ENCODE measurements around the gene STRA8. TPM values are rescaled to one million over a fixed set of nuclear protein-coding genes. Genes with fewer than 3 reads are reported as not detected.
A peak's percentile ranks its signal among the peaks of the same experiment; 100 is the strongest.

Gene STRA8
- total RNA-seq, 1 donor from 2014 or later = not detected

GRCh38 chr7:135238112-135238744 is 4.6 kb downstream of the STRA8 start:
- DNase-seq (ENCODE audit: low read depth, low spot score) = no peak

- DNase-seq (ENCODE audit: low read depth, low spot score) = no peak
These were observed 5.6 kb downstream of the STRA8 start for GRCh38 chr7:135239263-135239662.

- DNase-seq (ENCODE audit: low read depth, low spot score) = no peak
These were observed 6.8 kb downstream of the STRA8 start for GRCh38 chr7:135240441-135240840.

GRCh38 chr7:135242096-135242684 is 8.6 kb downstream of the STRA8 start:
- no peak for DNase-seq (ENCODE audit: low read depth, low spot score)

GRCh38 chr7:135245226-135246190 is 11.9 kb downstream of the STRA8 start:
- no peak for DNase-seq (ENCODE audit: low read depth, low spot score)

- no peak for DNase-seq (ENCODE audit: low read depth, low spot score)
These were observed 12.7 kb downstream of the STRA8 start for GRCh38 chr7:135246191-135246825.

- DNase-seq (ENCODE audit: low read depth, low spot score) = no peak
These were observed 14.3 kb downstream of the STRA8 start for GRCh38 chr7:135247746-135248471.

GRCh38 chr7:135248546-135248945 is 14.9 kb downstream of the STRA8 start:
- no peak for DNase-seq (ENCODE audit: low read depth, low spot score)

- DNase-seq (ENCODE audit: low read depth, low spot score) = no peak
These were observed 18.1 kb downstream of the STRA8 start for GRCh38 chr7:135251496-135252391.

GRCh38 chr7:135253851-135254771 is 20.5 kb downstream of the STRA8 start:
- DNase-seq (ENCODE audit: low read depth, low spot score) = peak; percentile 57

GRCh38 chr7:135257790-135258189 is 24.2 kb downstream of the STRA8 start:
- DNase-seq (ENCODE audit: low read depth, low spot score) = no peak

GRCh38 chr7:135258585-135258984 is 24.9 kb downstream of the STRA8 start:
- no peak for DNase-seq (ENCODE audit: low read depth, low spot score)

GRCh38 chr7:135259702-135260101 is 26.1 kb downstream of the STRA8 start:
- no peak for DNase-seq (ENCODE audit: low read depth, low spot score)

- no peak for DNase-seq (ENCODE audit: low read depth, low spot score)
These were observed 26.8 kb downstream of the STRA8 start for GRCh38 chr7:135260470-135260869.

GRCh38 chr7:135260930-135261721 is 27.5 kb downstream of the STRA8 start:
- no peak for DNase-seq (ENCODE audit: low read depth, low spot score)

GRCh38 chr7:135262623-135263320 is 29.1 kb downstream of the STRA8 start:
- no peak for DNase-seq (ENCODE audit: low read depth, low spot score)

GRCh38 chr7:135263321-135263970 is 29.8 kb downstream of the STRA8 start:
- no peak for DNase-seq (ENCODE audit: low read depth, low spot score)

Data from pulmonary artery endothelial cell (primary cell).